H1 (cell line): ENCODE results near the gene HEPHL1. TPM values are rescaled to one million over a fixed set of nuclear protein-coding genes. Genes with fewer than 3 reads are reported as not detected.
"Not testable (repeated sequence)": the region's sequence is repeated elsewhere in the genome, so short reads cannot be mapped to it uniquely, and the experiment has no call there.

Experiments
- CTCF ChIA-PET: fragments of 300-600 bp; sonication (Branson Sonifier 250); formaldehyde crosslinking; loops from one replicate; lab custom pipeline; 2021; ENCODE audit not compliant: partially characterized antibody; lab: Charles Lee
- POLR2A ChIA-PET: fragments of 300-600 bp; sonication (Branson Sonifier 250); formaldehyde crosslinking; loops from one replicate; lab custom pipeline; 2021; ENCODE audit warnings: inconsistent platforms; ENCODE audit not compliant: partially characterized antibody; lab: Charles Lee
- DNase-seq, 2 experiments: peaks; one replicate each; pipeline versions ENCODE4 v3.0.0 to v3.0.0-alpha.2; 2010 to 2022; ENCODE audit warnings: low spot score in 2 of 2, low read depth in 1 of 2, mixed read lengths in 1 of 2
- FAIRE-seq: peaks from 2 replicates; lab custom pipeline; 2011; peaks lifted over from hg19 to GRCh38; lab: Jason Lieb, UNC
- H2AFZ ChIP-seq: 2 replicates; pipeline ENCODE4 v1.8.1; 2012; ENCODE audit warnings: low read length, inconsistent platforms
- H2AK5ac ChIP-seq: 2 replicates; pipeline ENCODE4 v1.6.1; 2013; ENCODE audit warnings: low read depth, low read length
- H2BK120ac ChIP-seq: replicated peaks from 2 replicates; pipeline ENCODE3; 2013; ENCODE audit warnings: low read depth, low read length, inconsistent platforms
- H2BK12ac ChIP-seq: 2 replicates; pipeline ENCODE4 v1.6.1; 2013; ENCODE audit warnings: low read depth, low read length
- H2BK15ac ChIP-seq: 2 replicates; pipeline ENCODE4 v1.6.1; 2013; ENCODE audit warnings: low read length
- H2BK20ac ChIP-seq: 2 replicates; pipeline ENCODE4 v1.6.1; 2013; ENCODE audit warnings: low read length
- H2BK5ac ChIP-seq: 2 replicates; pipeline ENCODE4 v1.6.1; 2013; ENCODE audit warnings: low read depth, low read length
- H3K14ac ChIP-seq: 2 replicates; pipeline ENCODE4 v1.6.1; 2013; ENCODE audit warnings: inconsistent platforms; ENCODE audit not compliant: insufficient read length
- H3K18ac ChIP-seq: 2 replicates; pipeline ENCODE4 v1.6.1; 2013; ENCODE audit warnings: low read length; ENCODE audit errors: extremely low read depth
- H3K23ac ChIP-seq: 2 replicates; pipeline ENCODE4 v1.6.1; 2013; ENCODE audit warnings: inconsistent platforms; ENCODE audit not compliant: insufficient read length
- H3K23me2 ChIP-seq: 2 replicates; pipeline ENCODE4 v1.6.1; 2013; ENCODE audit warnings: low read depth, low read length
- H3K27ac ChIP-seq: 2 replicates; pipeline ENCODE4 v1.6.1; 2011; ENCODE audit warnings: low read depth, low read length, inconsistent platforms
- H3K27me3 ChIP-seq, 4 experiments: replicated peaks in 1 of 4; 1 replicate in 1 of 4; 2 replicates in 3 of 4; pipeline versions ENCODE4 v1.6.1 to v1.8.1; 2011 to 2013; ENCODE audit warnings: low read length in 3 of 4, mild to moderate bottlenecking in 3 of 4, inconsistent platforms in 2 of 4, mixed read lengths in 2 of 4, moderate library complexity in 1 of 4; ENCODE audit not compliant: control insufficient read depth in 3 of 4, insufficient read depth in 3 of 4; ENCODE audit errors: extremely low read depth in 1 of 4
- H3K36me3 ChIP-seq, 4 experiments: 2 replicates each; pipeline versions ENCODE4 v1.6.1 to v1.8.1; 2011 to 2013; ENCODE audit warnings: mild to moderate bottlenecking in 4 of 4, low read length in 3 of 4, moderate library complexity in 2 of 4, control low read depth in 1 of 4, inconsistent platforms in 1 of 4; ENCODE audit not compliant: insufficient read depth in 4 of 4, control insufficient read depth in 2 of 4
- H3K4ac ChIP-seq: replicated peaks from 2 replicates; pipeline ENCODE3; 2013; ENCODE audit warnings: low read length, low read depth, mixed read lengths, inconsistent platforms; ENCODE audit not compliant: insufficient read length
- H3K4me1 ChIP-seq, 4 experiments: replicated peaks in 1 of 4; 1 replicate in 1 of 4; 2 replicates in 3 of 4; pipeline versions ENCODE4 v1.6.1 to v1.8.1; 2011 to 2013; ENCODE audit warnings: low read length in 3 of 4, inconsistent platforms in 2 of 4, mixed read lengths in 1 of 4; ENCODE audit not compliant: insufficient read depth in 4 of 4, control insufficient read depth in 3 of 4
- H3K4me2 ChIP-seq, 2 experiments: 2 replicates each; pipeline versions ENCODE4 v1.6.1 to v1.8.1; 2011 to 2013; ENCODE audit warnings: low read depth in 2 of 2, low read length in 2 of 2, control low read depth in 1 of 2, inconsistent platforms in 1 of 2, mild to moderate bottlenecking in 1 of 2; ENCODE audit not compliant: insufficient read depth in 1 of 2
- H3K4me3 ChIP-seq, 4 experiments: fragments of 200-600, 300-600 bp in 1 of 4; sonication (generic), shearing (Covaris generic), sonication (Bioruptor Twin) in 1 of 4; 2 replicates each; pipeline versions ENCODE4 v1.5.1 to v1.8.1; 2011 to 2016; ENCODE audit warnings: low read length in 4 of 4, low read depth in 3 of 4, control low read depth in 2 of 4, inconsistent platforms in 2 of 4, mild to moderate bottlenecking in 2 of 4, mixed read lengths in 1 of 4, moderate library complexity in 1 of 4; ENCODE audit not compliant: insufficient read depth in 2 of 4; ENCODE audit errors: extremely low read depth in 1 of 4
- H3K56ac ChIP-seq: replicated peaks from 2 replicates; pipeline ENCODE3; 2013; ENCODE audit warnings: low read depth, mild to moderate bottlenecking, mixed read lengths, low read length, inconsistent platforms; ENCODE audit not compliant: insufficient read length
- H3K79me1 ChIP-seq: 2 replicates; pipeline ENCODE4 v1.6.1; 2013; ENCODE audit warnings: low read depth, low read length, control low read depth
- H3K79me2 ChIP-seq, 2 experiments: 2 replicates each; pipeline versions ENCODE4 v1.6.1 to v1.8.1; 2012 to 2013; ENCODE audit warnings: low read length in 2 of 2, mild to moderate bottlenecking in 2 of 2, inconsistent platforms in 1 of 2; ENCODE audit not compliant: insufficient read depth in 2 of 2, control insufficient read depth in 1 of 2
- H3K9ac ChIP-seq, 4 experiments: replicated peaks in 1 of 4; 1 replicate in 1 of 4; 2 replicates in 3 of 4; pipeline versions ENCODE4 v1.6.1 to v1.8.1; 2011 to 2013; ENCODE audit warnings: low read depth in 3 of 4, low read length in 3 of 4, control low read depth in 2 of 4, mild to moderate bottlenecking in 2 of 4, moderate library complexity in 2 of 4, inconsistent platforms in 1 of 4; ENCODE audit errors: extremely low read depth in 1 of 4
- H3K9me3 ChIP-seq, 2 experiments: 2 replicates each; pipeline versions ENCODE4 v1.6.1 to v1.8.1; 2012 to 2013; ENCODE audit warnings: mild to moderate bottlenecking in 2 of 2, moderate library complexity in 2 of 2, control low read depth in 1 of 2, inconsistent platforms in 1 of 2, low read depth in 1 of 2, low read length in 1 of 2, mixed read lengths in 1 of 2; ENCODE audit not compliant: insufficient read depth in 2 of 2
- H4K20me1 ChIP-seq, 2 experiments: replicated peaks in 1 of 2; 2 replicates each; pipeline versions ENCODE3 to v1.8.1; 2011 to 2013; ENCODE audit warnings: inconsistent platforms in 2 of 2, low read length in 2 of 2, mild to moderate bottlenecking in 1 of 2; ENCODE audit not compliant: insufficient read depth in 2 of 2, control insufficient read depth in 1 of 2
- H4K5ac ChIP-seq: 2 replicates; pipeline ENCODE4 v1.6.1; 2013; ENCODE audit warnings: low read length, low read depth, mixed read lengths, inconsistent platforms; ENCODE audit not compliant: insufficient read length
- H4K8ac ChIP-seq: 2 replicates; pipeline ENCODE4 v1.8.0; 2013; ENCODE audit warnings: mild to moderate bottlenecking, moderate library complexity, low read length, inconsistent platforms; ENCODE audit not compliant: insufficient read depth; ENCODE audit errors: extremely low read depth
- H4K91ac ChIP-seq: replicated peaks from 2 replicates; pipeline ENCODE3; 2013; ENCODE audit warnings: low read length, mixed read lengths, inconsistent platforms; ENCODE audit not compliant: insufficient read length
- WGBS, 2 experiments: shearing (Covaris generic) in 1 of 2; methylation state at CpG; one replicate each; pipeline versions ENCODE4 v1.1.6 to v1.1.7; 2013 to 2015; ENCODE audit warnings: low lambda C conversion rate in 2 of 2, mixed read lengths in 2 of 2, inconsistent platforms in 1 of 2, low coverage in 1 of 2, missing lambda C conversion rate in 1 of 2; ENCODE audit not compliant: insufficient replicate concordance in 2 of 2, insufficient coverage in 1 of 2, insufficient read length in 1 of 2; ENCODE audit errors: extremely low coverage in 1 of 2, missing lambda C conversion rate in 1 of 2; 5-methylcytosine and 5-hydroxymethylcytosine counted together
- polyA plus RNA-seq, 7 experiments: library from polyadenylated mRNA; depleted of rRNA in 3 of 7; stranded (reverse) in 5 of 7; unstranded in 2 of 7; fragments of >200 nt in 5 of 7; fragments of 200-250 nt in 2 of 7; gene quantifications; 1 replicate in 5 of 7; 2 replicates in 1 of 7; 4 replicates in 1 of 7; pipeline versions ENCODE4 v1.2.1 to v1.2.3, GENCODE V29; 2011 to 2013; ENCODE audit warnings: missing spikeins in 2 of 7, mixed read lengths in 2 of 7
- total RNA-seq: library from RNA; stranded (reverse); fragmentation: NEBNext Ultra II Directional; extraction: Animal tissue kit (Norgen Biotek cat#: 25700); gene quantifications from 2 replicates; pipeline ENCODE4 v1.2.1, GENCODE V29; 2021

Gene HEPHL1
- total and polyA plus RNA-seq, 2 of the 8 experiments (the other 6 are each of a cell fraction or from before 2014, with no cell fraction given), result 0.09 to 0.11 TPM

- H2BK20ac ChIP-seq, DNase-seq, H4K5ac ChIP-seq, H3K9ac ChIP-seq, H3K27ac ChIP-seq, H2BK12ac ChIP-seq, H3K23ac ChIP-seq, POLR2A ChIA-PET, H3K79me1 ChIP-seq, H3K14ac ChIP-seq, H3K36me3 ChIP-seq, H3K79me2 ChIP-seq, H3K4me2 ChIP-seq, H3K4me3 ChIP-seq, H3K18ac ChIP-seq, H4K20me1 ChIP-seq, FAIRE-seq, H2AK5ac ChIP-seq, H3K56ac ChIP-seq, H2BK5ac ChIP-seq, H2BK15ac ChIP-seq, H3K27me3 ChIP-seq, H4K91ac ChIP-seq, H3K4me1 ChIP-seq, H3K23me2 ChIP-seq, H3K4ac ChIP-seq, H2AFZ ChIP-seq, H3K9me3 ChIP-seq, H2BK120ac ChIP-seq, H4K8ac ChIP-seq: not testable (repeated sequence)
- WGBS, 2 experiments, result 89% methylated on average over 7 of the region's 7 CpGs; no CpG with 5 or more reads in 1 of the 2 experiments
- CTCF ChIA-PET, result interaction anchor here (1.0 kb wide), 1 partner anchor 78 kb away, joined by 3 read pairs; no protein-coding TSS in a partner anchor
Measured at GRCh38 chr11:93973322-93974051, 47.7 kb upstream of the HEPHL1 start.
